GM18520 (cell line): ENCODE results near the gene HS3ST3B1.

ENCODE experiments used
- ATAC-seq: cut with Tn5 transposase; IDR thresholded peaks from one replicate; pipeline ENCODE4 v1.9.1; 2021; ENCODE audit not compliant: unreplicated experiment

HS3ST3B1 gene

GRCh38 chr17:14303343-14304221 lies 2.7 kb downstream of the HS3ST3B1 start:
- ATAC-seq = no peak

- ATAC-seq = no peak
Measured at GRCh38 chr17:14304222-14304772, 3.4 kb downstream of the HS3ST3B1 start.

GRCh38 chr17:14304773-14305517 lies 4.1 kb downstream of the HS3ST3B1 start:
- no peak for ATAC-seq

GRCh38 chr17:14305785-14306496 lies 5.1 kb downstream of the HS3ST3B1 start:
- no peak for ATAC-seq

DNA sequence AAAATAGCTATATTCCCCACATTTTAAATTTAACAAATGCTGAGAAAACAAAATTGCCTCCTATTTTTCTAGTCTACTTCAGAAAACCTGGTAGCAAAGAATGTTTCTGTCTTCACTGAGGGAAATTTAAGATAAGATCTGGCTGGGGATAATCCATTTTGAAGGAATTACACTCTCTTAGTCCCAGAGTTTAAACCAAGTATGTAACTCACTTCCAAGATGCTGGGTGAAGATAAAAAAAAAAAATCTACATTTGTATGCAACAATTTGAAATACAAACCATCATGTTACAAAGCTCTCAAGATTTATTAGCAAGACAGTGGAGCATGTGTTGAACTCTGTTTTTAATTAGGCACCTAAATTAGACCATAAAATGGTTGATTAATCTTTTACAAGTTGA lies 5.7 kb downstream of the HS3ST3B1 start:
- no peak for ATAC-seq

DNA sequence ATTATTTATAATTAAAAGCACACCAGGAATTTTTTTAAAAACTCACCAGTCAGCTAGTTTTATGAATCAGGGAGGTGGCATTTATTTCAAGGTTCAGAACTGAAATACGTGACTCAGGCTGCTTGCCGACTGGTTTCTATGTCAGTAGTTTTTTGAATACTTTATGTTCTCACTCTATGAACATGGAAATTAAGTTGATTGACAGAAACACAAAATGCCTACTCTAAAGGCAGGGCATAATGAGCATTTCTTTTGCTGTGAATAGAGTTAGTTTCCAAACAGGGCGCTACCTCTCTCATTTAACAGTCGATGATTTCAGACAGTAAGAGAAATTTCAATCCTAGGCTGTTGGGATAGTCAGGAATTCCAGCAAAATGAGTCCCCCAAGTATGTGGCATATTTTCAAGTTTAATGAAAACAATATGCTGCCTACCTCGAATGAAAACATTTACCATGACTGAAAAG lies 6.7 kb downstream of the HS3ST3B1 start:
- ATAC-seq = no peak

- no peak for ATAC-seq
Measured at GRCh38 chr17:14308636-14308964, 7.7 kb downstream of the HS3ST3B1 start.

GRCh38 chr17:14308965-14309879 lies 8.3 kb downstream of the HS3ST3B1 start:
- ATAC-seq = no peak

GRCh38 chr17:14310101-14310500 lies 9.2 kb downstream of the HS3ST3B1 start:
- no peak for ATAC-seq

GRCh38 chr17:14310605-14311004 lies 9.7 kb downstream of the HS3ST3B1 start:
- no peak for ATAC-seq

DNA sequence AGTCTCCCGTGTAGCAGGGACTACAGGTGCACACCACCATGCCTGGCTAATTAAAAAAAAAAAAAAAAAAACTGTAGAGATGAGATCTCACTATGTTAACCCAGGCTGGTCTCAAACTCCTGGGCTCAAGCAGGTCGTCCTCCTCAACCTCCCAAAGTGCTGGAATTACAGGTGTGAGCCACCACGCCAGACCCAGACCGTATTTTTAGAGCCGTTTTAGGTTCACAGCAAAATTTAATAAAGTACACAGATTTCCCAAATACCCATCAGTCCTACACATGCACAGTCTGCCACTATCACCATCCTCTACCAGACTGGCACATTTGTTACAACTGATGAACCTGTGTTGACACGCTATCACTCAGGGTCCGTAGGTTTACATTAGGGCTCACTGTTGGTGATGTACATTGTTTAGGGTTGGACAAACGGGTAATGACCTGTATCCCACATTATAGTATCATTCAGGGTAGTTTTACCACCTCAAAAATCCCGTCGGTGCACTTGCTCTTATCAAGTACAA lies 10.4 kb downstream of the HS3ST3B1 start:
- no peak for ATAC-seq

GRCh38 chr17:14311981-14312380 lies 11.1 kb downstream of the HS3ST3B1 start:
- ATAC-seq = no peak

DNA sequence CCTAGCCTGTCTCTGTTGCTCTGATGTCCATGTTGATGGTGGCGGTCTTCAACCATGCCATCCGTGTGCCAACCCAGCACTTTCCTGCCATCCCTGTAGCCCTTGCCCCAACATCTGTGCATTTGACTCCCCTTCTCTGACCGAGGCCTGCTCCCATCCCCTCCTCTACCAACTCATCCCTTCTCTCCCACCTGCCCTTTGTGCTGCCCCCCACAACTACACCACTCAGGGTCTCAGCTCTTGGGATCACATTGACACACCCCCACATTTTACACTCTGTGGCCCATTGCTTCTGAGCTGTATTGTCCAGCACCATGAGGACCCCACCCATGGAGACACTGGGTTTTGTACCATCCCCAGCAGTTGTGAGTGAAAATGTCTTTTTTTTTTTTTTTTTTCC lies 11.6 kb downstream of the HS3ST3B1 start:
- ATAC-seq = no peak

DNA sequence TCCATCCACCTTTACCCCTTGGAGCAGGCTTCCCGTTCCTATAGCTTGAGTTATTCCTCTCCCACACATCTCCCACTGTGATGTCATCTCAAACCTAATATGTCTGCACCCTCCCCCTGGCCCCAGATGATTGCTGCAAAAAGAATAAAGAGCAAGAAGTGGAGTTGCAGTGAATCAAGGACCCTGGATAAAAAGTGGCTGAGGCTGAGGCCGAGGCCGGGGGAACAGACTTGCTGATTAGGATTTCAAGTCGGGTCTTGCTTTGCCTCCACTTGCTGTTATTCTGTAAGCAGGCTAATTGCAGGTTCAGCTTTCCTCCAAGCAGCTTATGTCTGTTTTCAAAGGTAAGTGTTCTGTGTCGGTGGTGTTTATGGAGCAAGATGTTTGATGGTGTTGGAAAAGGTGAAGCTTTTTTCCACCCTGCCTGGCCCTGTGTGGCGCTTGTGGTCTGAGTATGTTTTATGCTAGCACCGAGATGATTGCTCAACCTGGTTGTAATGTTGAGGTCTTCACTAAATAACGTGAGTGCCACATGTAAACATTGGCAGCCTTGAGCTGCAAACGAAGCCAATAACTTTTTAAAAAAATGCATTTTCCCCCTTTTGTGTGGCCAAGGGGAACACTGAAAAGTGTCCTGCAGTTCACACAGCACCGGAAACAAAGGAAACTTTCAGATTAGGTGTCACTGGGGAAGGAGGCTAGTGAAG lies 15.4 kb downstream of the HS3ST3B1 start:
- no peak for ATAC-seq

DNA sequence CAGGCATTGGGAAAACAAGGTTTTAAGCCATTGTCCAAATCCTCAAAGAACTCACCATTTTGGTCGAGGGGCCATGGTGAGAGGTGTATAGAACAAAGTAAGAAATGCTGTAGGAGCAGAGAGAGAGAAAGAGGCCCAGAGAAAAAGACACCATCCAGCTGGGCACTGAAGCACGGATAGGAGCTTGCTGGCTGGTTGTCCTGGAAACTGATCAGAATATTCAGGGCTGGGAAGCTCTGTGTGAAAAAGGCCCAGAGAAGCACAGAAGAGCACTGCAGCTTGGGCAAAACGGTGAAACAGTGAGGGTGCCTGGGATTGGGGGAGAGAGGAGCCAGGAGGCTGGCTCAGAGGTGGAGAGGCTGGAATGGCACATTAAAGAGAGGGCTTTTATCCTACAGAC lies 16.5 kb downstream of the HS3ST3B1 start:
- no peak for ATAC-seq

DNA sequence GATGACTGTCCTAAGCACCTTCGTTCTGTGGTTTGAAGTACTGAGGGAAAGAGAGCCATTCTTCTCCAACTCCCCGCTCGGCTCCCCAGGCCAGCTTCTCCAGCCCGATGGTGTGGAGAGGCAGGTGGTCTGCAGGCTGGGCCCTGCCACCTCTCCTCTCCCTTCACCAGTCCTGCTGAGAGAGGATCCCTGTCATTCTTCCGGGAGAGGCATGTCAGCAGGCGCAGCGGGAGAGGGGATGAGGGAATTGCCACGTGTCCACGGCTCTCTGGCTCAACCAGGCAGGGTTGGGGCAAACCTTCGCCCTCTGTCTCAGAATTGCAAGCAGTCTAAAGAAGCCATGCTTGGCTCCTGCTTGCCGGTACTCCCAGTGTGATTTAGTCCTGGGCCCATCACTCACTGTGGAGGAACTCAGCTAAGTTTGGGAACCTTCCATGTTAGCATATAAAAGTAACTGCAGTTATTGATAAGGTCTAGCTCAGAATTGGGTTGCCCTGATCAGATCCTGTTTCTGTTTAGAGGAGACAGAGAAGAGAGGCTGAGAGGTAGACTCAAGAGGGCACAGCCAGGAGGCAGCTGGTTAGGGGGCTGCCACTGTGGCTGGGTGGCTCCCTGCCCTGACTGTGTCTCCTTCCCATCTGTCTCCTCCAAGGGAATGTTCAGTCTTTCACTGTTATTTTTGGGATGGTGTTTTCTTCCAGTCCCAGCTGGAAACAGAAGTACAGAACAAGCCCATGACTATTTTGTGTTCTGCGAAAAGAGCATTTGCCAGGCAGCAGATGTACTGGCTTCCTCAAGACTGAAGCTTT lies 17.4 kb downstream of the HS3ST3B1 start:
- ATAC-seq = no peak

DNA sequence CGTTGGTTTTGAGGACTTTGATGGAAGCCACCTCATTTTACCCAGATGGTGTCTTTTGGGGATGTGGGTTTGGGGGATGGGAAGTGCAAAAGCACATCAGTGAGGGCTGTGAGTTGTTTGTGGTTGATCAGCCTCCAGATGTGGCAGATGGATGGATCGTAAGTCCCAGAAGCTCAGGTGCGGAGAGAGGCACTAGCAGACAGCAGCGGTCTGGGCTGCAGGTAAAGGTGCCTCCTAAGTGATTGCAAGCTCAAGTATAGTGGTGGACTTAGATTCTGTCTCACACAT lies 18.0 kb downstream of the HS3ST3B1 start:
- ATAC-seq = no peak

DNA sequence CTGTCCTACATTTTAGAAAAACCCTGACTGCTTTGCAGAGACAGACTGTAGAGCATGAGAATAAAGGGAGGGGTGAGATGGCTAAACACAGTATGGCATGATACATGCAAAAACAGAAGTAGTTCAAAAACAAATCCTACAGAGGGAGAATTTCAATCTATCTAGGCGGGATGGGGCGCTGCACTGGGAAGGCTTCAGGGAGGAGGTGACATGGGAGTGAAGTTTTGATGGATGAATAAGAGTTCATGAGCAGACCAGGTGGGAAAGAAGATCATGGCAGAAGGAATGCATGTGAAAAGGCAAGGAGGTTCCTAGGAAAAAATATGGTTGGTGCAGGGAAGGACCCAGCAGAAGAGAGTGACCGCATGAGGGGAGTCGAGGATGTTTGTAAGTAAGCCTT lies 19.2 kb downstream of the HS3ST3B1 start:
- ATAC-seq = no peak
